Measurements from ENCODE around the gene EP400.
A peak's percentile ranks its signal among the peaks of the same experiment; 100 is the strongest.
"Not testable (repeated sequence)": the region's sequence is repeated elsewhere in the genome, so short reads cannot be mapped to it uniquely, and the experiment has no call there.

The EP400 gene

DNA sequence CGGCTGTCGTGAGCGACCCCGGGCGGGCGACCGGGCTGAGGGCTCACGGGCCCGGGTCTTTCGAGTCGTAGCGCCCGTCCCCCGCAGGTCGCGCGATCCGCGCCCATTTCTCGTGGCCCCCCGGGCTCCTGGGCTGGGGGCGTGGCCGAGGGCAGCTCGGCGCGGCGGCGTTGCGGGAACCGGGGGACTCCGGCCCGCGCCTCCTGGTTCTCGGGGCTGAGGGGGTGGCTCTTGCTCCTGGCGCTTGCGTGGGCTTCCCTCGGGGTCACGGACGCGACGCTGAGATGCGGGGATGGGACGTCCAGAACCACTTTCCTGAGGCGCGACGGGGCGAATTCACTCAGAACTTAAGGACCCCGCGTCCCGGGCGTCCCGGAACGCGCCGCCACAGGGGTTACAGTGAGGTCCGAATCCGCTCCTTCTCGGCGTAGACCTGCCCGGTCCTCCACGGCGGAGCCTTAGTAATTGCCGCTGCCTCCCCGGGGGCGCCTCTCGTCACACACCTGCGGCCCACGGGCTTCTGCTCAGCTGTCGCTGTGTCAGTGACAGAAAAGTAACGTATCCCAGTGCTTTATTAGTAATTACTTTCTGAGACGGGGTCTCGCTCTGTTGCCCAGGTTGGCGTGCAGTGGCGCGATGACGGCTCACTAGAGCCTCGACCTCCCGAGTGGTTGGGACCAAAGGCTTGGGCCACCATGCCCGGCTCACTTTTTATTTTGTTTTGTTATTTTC is 606 bp downstream of the EP400 start:
- no peak for DNase-seq (ENCODE audit: low spot score)

DNA sequence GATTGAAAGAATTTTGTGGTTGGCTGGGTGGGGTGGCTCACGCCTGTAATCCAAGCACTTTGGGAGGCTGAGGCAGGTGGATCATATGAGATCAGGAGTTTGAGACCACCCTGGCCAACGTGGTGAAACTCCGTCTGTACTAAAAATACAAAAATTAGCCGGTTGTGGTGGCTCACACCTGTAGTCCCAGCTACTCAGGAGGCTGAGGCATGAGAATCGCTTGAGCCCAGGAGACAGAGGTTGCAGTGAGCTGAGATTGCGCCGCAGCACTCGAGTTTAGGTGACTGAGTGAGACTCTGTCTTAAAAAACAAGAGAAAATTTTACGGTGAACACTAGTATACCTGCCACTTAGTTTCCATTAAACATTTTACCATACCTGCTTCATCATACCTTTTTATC is 4.1 kb downstream of the EP400 start:
- DNase-seq (ENCODE audit: low spot score), result not testable (repeated sequence)

DNA sequence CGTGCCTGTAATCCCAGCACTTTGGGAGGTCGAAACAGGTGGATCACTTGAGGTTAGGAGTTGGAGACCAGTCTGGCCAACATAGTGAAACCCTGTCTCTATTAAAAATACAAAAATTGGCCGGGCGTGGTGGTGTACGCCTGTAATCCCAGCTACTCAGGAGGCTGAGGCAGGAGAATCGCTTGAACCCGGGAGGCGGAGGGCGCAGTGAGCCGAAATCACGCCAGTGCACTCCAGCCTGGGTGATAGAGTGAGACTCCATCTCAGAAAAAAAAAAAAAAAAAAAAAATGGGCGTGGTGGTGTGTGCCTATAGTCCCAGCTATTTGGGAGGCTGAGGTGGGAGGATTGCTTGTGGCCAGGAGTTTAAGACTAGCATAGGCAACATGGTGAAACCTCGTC is 4.7 kb downstream of the EP400 start:
- not testable (repeated sequence) for DNase-seq (ENCODE audit: low spot score)

DNA sequence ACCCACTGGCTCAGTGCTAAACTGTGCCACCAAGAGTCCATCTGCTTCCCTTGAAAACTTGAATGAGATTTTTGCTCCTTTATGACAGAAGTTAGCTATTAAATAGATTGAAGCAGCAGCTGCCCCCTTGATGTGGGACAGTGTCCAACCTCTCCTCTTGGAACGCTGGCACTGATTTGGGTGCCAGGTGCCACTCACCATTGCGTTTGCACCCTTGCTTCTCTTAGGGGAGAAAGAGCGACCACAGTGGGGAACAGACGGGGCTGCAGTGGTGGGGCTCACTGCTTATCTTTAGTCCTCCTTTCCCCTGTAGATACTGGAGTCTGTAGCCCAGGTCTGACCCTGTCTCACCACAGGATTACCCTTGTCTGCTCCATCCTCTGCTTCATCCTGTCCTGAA is 9.4 kb downstream of the EP400 start:
- no peak for DNase-seq (ENCODE audit: low spot score)

DNA sequence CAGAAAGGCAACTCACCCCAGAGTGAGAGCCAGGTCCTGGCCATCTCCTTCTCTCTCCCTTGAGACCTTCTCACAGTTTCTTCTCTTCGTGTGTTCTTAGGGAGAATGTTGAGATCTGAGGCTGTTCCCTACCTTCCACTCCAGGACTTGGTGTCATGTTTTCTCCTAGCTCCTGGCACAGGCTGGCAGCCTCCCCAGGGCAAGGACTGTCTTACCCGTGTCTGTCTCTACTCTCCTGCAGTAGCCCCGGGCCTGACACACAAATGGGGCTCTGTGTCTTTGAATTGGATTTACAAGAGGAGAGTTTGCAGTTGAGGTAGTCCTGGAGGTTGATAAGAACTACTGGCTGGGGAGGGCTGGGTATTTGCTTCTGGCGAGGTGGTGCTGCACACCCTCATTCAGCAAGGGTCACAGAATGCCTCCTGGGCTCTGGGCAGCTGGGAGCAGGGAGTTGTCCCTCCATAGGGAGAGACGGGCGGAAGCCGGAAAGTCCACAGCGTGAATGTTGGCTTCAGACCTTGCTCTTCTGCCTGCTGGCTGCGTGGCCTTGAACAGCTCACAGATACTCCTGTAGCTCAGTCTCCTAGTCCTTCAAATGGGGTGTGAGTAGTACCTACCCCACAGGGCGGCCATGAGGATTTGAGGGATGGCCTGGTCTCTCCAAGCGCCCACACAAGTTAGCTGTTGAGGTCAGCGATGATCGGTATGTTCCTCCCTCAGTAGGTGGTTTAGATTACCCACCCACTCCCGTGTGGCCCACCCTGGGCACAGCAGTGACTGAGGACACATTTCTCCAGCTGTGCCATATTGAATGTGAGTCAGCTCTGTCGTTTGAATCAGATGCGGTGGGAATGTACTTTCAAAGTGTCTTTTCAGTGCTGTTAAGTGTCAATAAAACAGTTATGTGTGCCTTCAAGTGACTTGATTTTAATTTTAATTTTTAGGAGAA is 10.2 kb downstream of the EP400 start:
- DNase-seq (ENCODE audit: low spot score), result no peak

DNA sequence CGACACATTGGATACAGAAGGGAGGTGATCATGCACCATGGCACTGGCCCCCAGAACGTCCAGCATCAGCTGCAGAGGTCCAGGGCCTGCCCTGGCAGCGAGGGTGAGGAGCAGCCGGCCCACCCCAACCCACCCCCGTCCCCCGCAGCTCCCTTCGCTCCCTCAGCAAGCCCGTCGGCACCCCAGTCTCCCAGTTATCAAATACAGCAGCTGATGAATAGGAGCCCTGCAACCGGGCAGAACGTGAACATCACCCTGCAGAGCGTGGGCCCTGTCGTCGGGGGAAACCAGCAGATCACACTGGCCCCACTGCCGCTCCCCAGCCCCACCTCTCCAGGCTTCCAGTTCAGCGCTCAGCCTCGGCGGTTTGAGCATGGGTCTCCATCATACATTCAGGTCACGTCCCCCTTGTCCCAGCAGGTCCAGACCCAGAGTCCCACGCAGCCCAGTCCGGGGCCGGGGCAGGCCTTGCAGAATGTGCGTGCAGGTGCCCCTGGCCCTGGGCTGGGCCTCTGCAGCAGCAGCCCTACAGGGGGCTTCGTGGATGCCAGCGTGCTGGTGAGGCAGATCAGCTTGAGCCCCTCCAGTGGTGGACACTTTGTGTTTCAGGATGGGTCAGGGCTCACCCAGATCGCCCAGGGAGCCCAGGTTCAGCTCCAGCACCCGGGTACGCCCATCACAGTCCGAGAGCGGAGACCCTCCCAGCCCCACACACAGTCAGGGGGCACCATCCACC is 11.0 kb downstream of the EP400 start:
- DNase-seq (ENCODE audit: low spot score), result not testable (repeated sequence)

DNA sequence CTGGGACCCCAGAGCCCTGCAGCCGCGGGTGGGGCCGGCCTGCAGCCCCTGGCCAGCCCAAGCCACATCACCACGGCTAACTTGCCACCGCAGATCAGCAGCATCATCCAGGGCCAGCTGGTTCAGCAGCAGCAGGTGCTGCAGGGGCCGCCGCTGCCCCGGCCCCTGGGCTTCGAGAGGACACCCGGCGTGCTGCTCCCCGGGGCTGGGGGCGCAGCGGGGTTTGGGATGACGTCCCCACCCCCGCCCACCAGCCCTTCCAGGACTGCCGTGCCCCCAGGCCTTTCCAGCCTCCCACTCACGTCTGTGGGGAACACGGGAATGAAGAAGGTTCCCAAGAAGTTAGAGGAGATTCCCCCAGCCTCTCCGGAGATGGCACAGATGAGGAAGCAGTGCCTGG is 11.6 kb downstream of the EP400 start:
- DNase-seq (ENCODE audit: low spot score), result not testable (repeated sequence)

DNA sequence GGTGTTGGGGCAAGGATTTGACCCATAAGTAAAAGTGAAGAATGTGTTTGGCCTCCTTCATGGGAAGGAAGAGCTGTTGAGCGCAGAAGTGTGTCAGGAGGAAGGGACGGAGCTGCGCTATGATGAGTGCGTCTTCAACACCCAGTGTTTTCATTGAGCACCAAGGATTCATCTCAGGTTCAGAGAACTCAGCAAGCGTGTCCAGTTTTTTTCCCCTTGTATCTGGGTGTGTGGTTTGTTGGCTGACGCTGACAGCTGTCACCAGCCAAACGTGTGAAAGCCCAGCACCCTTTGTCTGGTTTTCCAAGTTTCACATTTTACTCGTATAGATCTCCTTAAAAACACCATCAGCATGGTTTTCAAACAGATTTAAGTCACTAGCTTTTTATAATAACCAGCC is 12.3 kb downstream of the EP400 start:
- no peak for DNase-seq (ENCODE audit: low spot score)

DNA sequence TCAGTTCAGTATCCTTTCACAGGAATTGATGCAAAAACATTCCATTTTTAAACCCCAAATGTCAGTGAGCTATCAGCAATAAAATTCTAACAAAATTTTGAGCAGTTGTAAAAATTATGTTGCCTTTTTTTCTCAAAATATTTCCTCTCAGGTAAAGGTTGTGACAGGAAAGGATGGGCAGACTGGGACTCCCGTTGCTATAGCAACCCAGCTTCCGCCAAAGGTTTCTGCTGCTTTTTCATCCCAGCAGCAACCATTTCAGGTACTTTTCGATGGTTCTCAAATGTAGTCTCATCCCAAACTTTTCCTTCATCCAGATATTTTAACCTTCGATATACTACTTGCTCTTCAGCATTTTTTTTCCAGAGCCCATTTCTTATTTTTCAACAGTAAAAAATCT is 13.6 kb downstream of the EP400 start:
- no peak for DNase-seq (ENCODE audit: low spot score)

DNA sequence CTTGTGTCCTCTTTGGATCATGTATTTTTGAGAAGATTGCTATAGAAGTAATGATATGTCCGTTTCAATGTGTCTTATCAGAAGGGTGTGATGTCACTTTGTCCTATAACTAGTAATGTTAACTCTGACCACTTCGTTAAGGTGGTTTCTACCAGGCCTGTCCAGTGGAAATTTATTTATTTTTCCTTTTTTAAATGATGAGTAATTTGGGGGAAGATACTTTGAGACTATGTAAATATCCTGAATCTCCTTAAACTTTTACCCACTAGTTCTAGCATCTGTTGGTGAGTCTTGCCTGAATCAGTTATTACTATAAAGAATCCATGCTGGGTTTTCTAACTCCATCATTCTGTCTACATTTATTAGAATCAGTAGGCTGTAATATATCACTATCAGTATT is 15.3 kb downstream of the EP400 start:
- no peak for DNase-seq (ENCODE audit: low spot score)

DNA sequence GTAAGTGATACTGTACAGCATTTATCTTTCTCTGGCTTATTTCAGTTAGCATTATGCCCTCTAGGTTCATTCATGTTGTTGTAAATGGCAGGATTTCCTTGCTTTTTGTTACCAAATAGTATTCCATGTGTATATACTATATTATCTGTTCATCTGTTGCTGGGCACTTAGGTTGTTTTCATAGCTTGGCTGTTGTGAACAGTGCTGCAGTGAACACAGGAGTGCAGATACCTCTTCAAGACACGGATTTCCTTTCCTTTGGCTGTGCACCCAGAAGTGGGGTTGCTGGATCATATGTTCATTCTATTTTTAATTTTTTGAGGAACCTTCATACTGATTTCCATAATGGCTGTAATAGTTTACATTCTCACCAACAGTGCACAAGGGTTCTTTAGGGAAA is 21.5 kb downstream of the EP400 start:
- no peak for DNase-seq (ENCODE audit: low spot score)

DNA sequence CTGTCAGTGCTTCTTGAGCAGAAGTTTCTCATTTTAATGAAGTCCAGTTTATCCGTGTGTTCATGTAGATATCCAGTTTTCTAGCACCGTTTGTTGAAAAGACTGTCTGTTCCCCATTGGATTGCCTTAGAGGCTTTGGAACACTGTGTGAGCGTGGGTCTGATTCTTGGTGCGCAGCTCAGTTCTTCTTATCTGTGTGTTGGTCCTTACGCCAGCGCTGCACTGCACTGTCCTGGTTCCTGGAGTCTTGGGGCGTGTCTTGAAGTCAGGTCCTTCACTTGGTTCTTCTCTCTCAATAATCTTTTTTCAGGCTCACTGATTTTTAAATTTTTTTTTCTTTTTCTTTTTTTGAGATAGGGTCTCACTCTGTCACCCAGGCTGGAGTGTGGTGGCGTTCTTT is 25.5 kb downstream of the EP400 start:
- no peak for DNase-seq (ENCODE audit: low spot score)

DNA sequence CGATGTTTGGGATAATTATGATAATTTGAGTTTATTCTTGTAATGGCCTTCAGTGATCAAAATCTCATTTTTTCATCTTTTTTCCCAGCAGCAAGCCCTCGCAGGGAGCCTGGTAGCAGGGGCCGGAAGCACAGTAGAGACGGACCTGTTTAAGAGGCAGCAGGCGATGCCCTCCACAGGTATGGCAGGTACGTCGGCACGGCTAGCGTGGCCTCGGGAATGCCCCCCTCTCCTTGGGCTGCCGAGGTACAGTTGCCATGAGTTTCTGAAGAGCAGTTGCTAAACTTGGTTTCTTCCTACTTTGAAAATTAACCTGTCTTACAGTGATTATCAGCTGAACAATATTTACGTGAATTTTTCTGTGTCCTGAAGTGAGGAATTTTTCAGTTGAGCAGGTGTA is 29.9 kb downstream of the EP400 start:
- no peak for DNase-seq (ENCODE audit: low spot score)

DNA sequence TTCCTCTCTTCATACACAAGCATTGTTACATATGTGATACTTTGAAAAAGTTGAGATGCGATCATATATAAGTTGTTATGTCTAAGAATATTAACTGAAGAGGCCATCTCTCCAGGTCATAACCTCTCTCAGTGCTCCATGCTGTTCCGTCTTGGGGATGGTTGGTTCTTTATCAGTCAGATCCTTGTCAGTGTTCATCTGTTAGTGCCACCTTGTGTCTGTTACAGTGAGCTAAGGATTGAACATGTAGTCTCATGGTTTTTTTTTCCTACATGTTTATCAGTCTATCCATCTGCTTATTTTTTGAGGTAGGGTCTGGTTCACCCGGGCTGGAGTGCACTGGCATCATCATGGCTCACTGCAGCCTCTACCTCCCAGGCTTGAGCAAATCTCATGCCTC is 30.5 kb downstream of the EP400 start:
- peak; percentile 13 for DNase-seq (ENCODE audit: low spot score)

DNA sequence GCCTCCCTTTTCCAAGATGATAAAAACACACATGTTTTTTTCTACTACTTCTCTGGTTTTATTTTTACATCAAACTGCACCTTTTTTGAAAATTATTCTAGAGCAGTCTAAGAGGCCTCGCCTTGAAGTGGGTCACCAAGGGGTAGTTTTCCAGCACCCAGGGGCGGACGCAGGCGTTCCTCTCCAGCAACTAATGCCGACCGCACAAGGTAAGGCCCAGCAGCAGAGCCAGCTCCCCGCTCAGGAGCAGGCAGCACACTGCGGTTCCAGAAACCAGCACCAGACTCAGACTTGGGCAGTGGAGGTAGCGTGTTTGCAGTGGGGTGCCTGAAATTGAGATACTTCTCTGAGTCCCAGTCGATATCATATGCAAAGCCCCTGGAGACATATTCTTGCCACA is 31.6 kb downstream of the EP400 start:
- DNase-seq (ENCODE audit: low spot score), result no peak

DNA sequence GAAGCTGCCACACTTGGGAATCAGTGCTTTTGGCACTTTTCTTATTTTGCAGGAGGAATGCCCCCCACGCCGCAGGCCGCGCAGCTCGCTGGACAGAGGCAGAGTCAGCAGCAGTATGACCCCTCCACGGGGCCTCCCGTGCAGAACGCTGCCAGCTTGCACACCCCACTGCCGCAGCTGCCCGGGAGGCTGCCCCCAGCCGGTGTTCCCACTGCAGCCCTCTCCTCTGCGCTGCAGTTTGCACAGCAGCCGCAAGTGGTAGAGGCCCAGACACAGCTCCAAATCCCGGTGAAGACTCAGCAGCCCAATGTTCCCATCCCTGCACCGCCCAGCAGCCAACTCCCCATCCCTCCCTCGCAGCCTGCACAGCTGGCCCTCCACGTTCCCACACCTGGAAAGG is 32.3 kb downstream of the EP400 start:
- DNase-seq (ENCODE audit: low spot score), result no peak

DNA sequence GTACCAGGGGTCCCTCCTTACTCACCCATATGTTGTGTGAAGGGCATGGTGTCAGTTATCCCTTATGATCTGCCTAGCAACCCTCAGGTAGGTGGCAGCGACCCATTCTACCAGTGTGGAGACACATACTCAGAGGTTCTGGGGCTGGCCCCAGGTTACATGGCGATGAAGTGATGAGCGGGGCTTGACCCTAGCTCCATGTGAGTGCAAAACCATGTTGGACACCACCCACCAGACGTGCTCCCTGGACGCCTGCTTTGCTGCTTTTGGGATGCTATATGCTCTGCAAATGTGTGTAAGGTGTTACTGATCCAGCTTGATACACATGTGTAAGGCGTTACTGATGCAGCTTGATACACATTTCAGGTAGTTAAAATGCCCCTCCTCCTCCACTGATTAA is 33.3 kb downstream of the EP400 start:
- DNase-seq (ENCODE audit: low spot score), result no peak

DNA sequence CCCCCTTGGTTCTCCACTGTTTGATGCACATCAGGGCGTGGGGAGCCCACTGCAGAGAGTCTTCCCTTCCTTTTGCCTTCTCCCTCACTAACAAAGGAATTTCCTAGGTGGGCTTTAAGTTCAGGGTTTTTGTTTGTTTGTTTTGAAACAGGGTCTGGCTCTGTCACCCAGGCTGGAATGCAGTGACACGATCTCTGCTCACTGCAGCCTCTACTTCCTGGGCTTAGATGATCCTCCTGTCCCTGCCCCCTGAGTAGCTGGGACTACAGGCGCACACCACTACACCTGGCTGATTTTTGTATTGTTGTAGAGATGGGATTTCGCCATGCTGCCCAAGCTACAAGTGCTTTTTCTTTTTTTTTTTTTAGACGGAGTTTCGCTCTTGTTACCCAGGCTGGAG is 33.8 kb downstream of the EP400 start:
- DNase-seq (ENCODE audit: low spot score), result no peak

DNA sequence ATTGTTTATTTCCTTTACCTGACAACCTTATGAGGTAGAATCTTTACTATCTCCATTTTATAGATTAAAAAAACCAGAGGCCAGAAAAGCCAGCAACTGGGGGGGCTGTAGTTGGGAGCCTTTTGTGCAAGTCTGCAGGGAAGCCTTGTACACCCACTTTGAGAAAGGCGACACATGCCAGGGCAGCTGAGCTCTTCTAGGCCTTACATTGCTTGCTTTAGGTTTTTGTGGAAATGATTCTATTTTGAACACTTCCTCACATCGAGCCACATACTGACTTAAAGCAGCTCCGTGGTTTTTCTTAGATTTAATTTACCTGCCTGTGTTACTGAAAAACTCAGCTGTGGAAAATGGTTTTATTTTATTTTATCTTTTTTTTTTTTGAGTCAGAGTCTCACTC is 34.6 kb downstream of the EP400 start:
- DNase-seq (ENCODE audit: low spot score), result no peak

DNA sequence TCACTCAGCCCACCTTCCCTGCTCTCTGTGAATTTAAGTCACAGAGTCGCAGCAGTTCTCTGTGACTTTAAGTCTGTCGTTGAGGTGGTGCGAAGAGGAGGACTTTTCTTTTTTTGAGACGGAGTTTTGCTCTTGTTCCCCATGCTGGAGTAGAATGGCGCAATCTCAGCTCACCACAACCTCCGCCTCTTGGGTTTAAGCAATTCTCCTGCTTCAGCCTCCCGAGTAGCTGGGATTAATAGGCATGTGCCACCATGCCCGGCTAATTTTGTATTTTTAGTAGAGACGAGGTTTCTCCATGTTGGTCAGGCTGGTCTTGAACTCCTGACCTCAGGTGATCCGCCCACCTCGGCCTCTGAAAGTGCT is 35.8 kb downstream of the EP400 start:
- not testable (repeated sequence) for DNase-seq (ENCODE audit: low spot score)

DNA sequence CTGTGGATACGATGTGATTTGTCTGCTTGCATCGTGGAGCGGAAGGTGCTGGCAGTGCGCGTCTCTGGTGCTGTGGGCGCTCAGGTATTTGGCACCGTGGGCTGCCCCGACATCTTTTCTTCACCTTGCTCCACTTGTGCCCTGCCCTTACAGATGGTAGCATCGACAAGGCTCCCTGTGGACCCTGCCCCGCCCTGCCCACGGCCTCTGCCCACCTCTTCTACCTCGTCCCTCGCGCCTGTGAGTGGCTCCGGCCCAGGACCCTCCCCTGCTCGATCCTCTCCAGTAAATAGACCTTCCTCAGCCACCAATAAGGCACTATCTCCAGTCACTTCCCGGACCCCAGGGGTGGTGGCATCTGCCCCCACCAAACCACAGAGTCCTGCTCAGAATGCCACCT is 36.6 kb downstream of the EP400 start:
- DNase-seq (ENCODE audit: low spot score), result no peak

DNA sequence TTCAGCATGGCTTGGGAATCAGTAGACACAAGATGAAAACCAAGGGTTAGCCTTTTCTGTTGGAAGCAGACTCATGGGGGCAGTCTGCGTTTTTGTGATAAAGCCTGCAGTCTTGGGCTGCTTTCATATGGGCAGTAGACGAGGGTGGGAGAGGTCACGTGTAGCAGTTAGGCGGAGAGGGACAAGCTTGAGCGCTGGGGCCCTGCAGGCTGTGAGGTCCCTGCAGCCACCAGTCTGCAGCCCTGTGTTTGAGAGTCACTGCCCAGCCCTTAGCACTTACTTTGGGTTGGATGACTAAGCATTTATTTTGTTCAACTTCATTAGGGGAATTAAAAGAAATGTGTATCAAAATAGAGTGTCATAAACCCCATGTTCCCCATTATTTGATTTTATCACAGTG is 37.2 kb downstream of the EP400 start:
- DNase-seq (ENCODE audit: low spot score), result no peak

DNA sequence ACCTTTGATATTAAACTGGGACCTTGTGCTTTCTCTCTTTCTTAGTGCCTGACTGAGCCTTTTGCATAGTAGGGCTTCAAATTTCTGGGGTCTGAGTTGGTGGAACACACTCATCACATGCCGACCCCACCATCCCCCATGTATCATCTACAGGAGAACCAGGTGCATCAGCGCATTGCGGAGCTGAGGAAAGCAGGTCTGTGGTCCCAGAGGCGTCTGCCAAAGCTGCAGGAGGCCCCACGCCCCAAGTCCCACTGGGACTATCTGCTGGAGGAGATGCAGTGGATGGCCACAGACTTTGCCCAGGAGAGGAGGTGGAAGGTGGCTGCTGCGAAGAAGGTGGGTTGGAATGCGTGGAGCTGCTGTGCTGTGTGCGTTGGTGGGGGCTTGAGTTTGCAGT is 37.8 kb downstream of the EP400 start:
- no peak for DNase-seq (ENCODE audit: low spot score)

Measured in RKO (cell line).